22Rv1 (cell line): Measurements from ENCODE around the gene CDK1.

Source experiments
- H3K27ac ChIP-seq: fragments of 450-650 bp; 2 replicates; pipeline ENCODE4 v1.5.1; 2017
- ZFX ChIP-seq: fragments of 450-650 bp; IDR thresholded peaks from 2 replicates; pipeline ENCODE4 v1.6.1; 2017; ENCODE audit warnings: antibody characterized with exemption, borderline replicate concordance
- TF ChIP-seq, protein P1 (sequence below): fragments of 450-650 bp; IDR thresholded peaks from 2 replicates; pipeline ENCODE4 v1.5.1; 2017; ENCODE audit warnings: mild to moderate bottlenecking

Gene CDK1

DNA sequence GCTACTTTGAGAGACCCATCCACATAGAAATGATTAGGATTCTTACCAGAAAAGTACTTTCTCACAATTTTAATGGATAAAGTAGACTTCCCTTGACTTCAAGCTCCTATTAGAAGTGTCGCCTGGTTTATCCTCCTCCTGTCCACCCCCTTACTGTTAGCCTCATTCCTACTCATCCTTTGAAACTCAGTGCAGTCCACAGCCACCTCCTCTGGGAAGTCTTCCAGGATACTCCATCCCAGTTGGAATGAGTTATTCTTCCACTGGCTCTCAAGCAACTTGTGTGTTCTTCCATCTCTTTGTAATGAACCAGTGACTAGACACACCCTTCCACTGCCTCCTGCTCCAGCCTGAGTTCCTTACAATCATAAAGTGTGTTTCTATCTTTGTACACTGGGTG is 25.1 kb upstream of the CDK1 start:
- TF ChIP-seq, protein P1, sequence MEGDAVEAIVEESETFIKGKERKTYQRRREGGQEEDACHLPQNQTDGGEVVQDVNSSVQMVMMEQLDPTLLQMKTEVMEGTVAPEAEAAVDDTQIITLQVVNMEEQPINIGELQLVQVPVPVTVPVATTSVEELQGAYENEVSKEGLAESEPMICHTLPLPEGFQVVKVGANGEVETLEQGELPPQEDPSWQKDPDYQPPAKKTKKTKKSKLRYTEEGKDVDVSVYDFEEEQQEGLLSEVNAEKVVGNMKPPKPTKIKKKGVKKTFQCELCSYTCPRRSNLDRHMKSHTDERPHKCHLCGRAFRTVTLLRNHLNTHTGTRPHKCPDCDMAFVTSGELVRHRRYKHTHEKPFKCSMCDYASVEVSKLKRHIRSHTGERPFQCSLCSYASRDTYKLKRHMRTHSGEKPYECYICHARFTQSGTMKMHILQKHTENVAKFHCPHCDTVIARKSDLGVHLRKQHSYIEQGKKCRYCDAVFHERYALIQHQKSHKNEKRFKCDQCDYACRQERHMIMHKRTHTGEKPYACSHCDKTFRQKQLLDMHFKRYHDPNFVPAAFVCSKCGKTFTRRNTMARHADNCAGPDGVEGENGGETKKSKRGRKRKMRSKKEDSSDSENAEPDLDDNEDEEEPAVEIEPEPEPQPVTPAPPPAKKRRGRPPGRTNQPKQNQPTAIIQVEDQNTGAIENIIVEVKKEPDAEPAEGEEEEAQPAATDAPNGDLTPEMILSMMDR = no peak
- no peak for TF ChIP-seq ZFX
- no peak overlapping the region for H3K27ac ChIP-seq

DNA sequence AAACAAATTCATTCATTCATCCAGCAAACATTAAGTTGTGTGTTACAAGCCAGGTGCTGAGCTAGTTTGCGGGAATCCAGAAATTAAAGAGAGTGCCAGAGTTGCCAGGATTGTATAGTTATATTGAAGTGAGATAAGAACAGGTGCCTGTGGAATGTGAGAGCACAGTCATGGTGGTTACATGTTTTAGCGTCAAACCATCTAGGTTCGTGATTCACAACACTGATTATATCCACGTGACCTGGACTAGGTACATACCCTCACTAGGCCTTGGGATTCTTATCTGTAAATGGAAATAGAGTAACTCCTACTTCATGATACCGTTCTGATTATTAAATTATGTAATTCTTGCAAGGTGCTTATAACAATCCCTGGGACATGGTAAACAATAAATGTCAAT is 24.5 kb upstream of the CDK1 start:
- TF ChIP-seq, protein P1 = no peak
- no peak for TF ChIP-seq ZFX
- H3K27ac ChIP-seq = no peak overlapping the region

DNA sequence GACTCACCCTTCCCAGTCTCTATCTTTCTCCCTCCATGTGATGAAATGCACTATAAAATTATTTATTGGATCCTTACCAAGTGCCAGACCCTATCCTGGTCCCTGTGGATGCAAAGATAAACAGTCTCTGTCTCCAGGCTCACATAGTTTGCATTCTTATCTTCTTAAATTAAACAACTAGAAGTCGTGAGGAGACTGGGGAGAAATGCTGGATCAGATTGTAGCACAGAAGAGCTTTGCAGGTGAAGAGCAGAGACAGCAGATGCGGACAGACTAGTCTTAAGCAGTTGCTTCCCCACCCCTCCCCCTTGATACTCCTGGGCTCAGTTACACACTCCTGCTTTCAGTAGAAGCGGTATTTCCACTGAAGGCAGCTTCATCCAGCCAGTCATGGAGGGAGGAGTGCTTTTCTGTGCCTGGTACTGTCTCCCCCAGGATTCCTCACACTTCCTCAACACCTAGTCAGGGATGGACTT is 20.8 kb upstream of the CDK1 start:
- H3K27ac ChIP-seq = no peak overlapping the region
- TF ChIP-seq, protein P1 = no peak
- TF ChIP-seq ZFX = no peak

DNA sequence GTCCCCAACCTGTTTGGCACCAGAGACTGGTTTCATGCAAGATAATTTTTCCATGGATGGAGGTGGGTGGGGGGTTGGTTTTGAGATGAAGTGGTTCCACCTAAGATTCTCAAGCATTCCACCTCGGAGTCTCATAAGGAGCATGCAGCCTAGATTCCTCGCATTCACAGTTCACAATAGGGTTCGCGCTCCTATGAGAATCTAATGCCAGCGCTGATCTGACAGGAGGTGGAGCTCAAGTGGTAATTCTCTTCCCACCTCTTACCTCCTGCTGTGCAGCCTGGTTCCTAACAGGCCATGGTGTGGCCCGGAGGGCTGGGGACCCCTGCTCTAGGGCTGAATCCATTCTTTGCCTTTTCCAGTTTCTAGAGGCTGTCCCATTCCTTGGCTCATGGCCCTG is 19.1 kb upstream of the CDK1 start:
- no peak overlapping the region for H3K27ac ChIP-seq

DNA sequence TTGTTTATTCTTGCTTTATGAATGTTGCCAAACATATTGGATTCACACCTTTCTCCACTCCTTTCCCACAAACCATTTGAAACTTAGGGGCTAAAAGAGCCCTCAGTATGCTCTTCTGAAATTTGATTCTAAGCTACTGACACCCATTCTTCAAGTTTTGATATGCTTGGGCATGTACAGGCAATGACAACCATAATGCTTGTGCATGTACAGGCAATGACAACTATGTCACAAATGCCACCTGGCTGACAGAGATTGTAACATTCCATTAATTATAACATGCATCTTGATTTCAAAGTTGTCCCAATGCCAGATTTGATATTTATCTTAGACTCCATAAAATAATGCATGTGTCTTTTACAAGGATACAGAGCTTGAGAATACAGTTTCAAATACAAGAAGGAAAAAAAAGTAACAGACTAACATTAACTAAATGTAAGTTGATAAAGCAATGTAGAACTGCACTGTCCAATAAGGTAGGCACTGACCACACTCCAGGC is 17.5 kb upstream of the CDK1 start:
- TF ChIP-seq ZFX = no peak
- TF ChIP-seq, protein P1 = no peak
- H3K27ac ChIP-seq = no peak overlapping the region

More for the DNA sequence above, 19.1 kb upstream of the CDK1 start:
- TF ChIP-seq ZFX = no peak
- TF ChIP-seq, protein P1 = no peak

DNA sequence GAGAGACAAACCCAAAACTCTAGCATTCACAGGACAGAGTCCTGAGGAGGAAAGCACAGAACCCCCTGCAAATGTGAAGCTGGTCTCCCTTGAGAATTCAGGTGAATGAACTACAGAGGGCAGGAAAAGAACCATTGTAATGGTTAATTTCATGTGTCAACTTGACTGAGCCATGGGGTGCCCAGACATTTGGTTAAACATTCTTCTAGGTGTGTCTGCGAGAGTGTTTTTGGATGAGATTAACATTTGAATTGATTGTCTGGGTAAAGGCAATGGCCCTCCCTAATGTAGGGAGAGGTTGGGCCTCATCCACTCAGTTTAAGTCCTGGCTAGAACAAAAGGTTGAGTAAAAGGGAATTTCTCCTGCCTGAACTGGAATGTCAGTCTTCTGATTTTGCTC is 15.7 kb upstream of the CDK1 start:
- TF ChIP-seq, protein P1 = no peak
- no peak for TF ChIP-seq ZFX
- H3K27ac ChIP-seq = no peak overlapping the region

DNA sequence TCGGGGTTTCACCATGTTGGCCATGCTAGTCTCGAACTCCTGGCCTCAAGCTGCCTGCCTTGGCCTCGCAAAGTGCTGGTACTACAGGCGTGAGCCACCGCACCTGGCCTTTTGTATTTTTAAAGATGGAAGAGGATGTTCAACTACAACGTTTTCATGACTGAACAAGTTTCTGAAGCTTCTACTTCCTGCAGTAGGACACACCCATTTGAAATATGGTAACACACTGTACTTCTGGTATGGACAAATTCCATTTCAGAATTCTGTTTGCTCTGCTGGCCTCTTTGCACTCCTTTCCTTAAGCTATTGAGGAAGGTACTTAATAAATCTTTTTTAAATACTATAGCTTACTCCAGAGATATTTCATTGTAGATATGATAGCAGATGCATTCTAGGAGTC is 10.9 kb upstream of the CDK1 start:
- no peak overlapping the region for H3K27ac ChIP-seq
- TF ChIP-seq, protein P1 = no peak
- no peak for TF ChIP-seq ZFX
